Endothelial cell of umbilical vein (primary cell): Measurements from ENCODE around the gene RALGPS1. TPM values are rescaled to one million over a fixed set of nuclear protein-coding genes. Genes with fewer than 3 reads are reported as not detected.

Source experiments
- BruUV-seq: library from RNA; stranded (reverse); fragments of 400-500 nt; replicated peaks from 2 replicates; lab custom pipeline; 2021; lab: Mats Ljungman, UMichigan
- CTCF ChIA-PET: fragments of 300-600, 350-600 bp; sonication (Branson Sonifier 250); formaldehyde crosslinking; loops from one replicate; lab custom pipeline; 2021; ENCODE audit warnings: antibody characterized with exemption, inconsistent platforms; lab: Charles Lee
- POLR2A ChIA-PET: fragments of 300-600, 350-600 bp; sonication (Branson Sonifier 250); formaldehyde crosslinking; loops from one replicate; lab custom pipeline; 2021; ENCODE audit warnings: antibody characterized with exemption, inconsistent platforms; lab: Charles Lee
- DNase-seq: peaks from one replicate; pipeline ENCODE4 v3.0.0-alpha.2; 2011; ENCODE audit warnings: low read depth, low spot score
- FAIRE-seq: peaks from 2 replicates; lab custom pipeline; 2011; peaks lifted over from hg19 to GRCh38; lab: Jason Lieb, UNC
- H2AFZ ChIP-seq: 2 replicates; pipeline ENCODE4 v1.6.0; 2012; ENCODE audit warnings: low read depth, low read length, control low read depth, inconsistent platforms
- H3K27ac ChIP-seq: 2 replicates; pipeline ENCODE4 v1.5.1; 2011; ENCODE audit warnings: low read depth, mild to moderate bottlenecking, control low read depth, low read length, moderate library complexity; ENCODE audit not compliant: insufficient read depth
- H3K27me3 ChIP-seq, 2 experiments: 2 replicates each; pipeline versions ENCODE4 v1.6.0 to v1.6.1; 2011; ENCODE audit warnings: low read length in 2 of 2, mixed read lengths in 1 of 2; ENCODE audit not compliant: control insufficient read depth in 2 of 2, insufficient read depth in 2 of 2
- H3K36me3 ChIP-seq, 2 experiments: 2 replicates in 1 of 2; 3 replicates in 1 of 2; pipeline ENCODE4 v1.5.1; 2011; ENCODE audit warnings: low read length in 2 of 2, mild to moderate bottlenecking in 1 of 2, moderate library complexity in 1 of 2; ENCODE audit not compliant: control insufficient read depth in 2 of 2, insufficient read depth in 2 of 2; ENCODE audit errors: extremely low read depth in 1 of 2
- H3K4me1 ChIP-seq: 3 replicates; pipeline ENCODE4 v1.5.1; 2011; ENCODE audit warnings: mild to moderate bottlenecking, low read length; ENCODE audit not compliant: control insufficient read depth, insufficient read depth; ENCODE audit errors: extremely low read depth
- H3K4me2 ChIP-seq: 2 replicates; pipeline ENCODE4 v1.6.1; 2011; ENCODE audit warnings: low read length, control low read depth, mixed read lengths; ENCODE audit not compliant: insufficient read depth
- H3K4me3 ChIP-seq, 3 experiments: fragments of 200-600 bp in 1 of 3; sonication (generic), shearing (Covaris generic) in 1 of 3; replicated peaks in 1 of 3; 2 replicates each; pipeline ENCODE4 v1.5.1; 2011 to 2016; ENCODE audit warnings: control low read depth in 3 of 3, low read length in 3 of 3, mild to moderate bottlenecking in 2 of 3, inconsistent platforms in 1 of 3, low read depth in 1 of 3, moderate library complexity in 1 of 3; ENCODE audit not compliant: insufficient read depth in 1 of 3
- H3K79me2 ChIP-seq: 2 replicates; pipeline ENCODE4 v1.6.0; 2012; ENCODE audit warnings: low read length, inconsistent platforms; ENCODE audit not compliant: control insufficient read depth, insufficient read depth
- H3K9ac ChIP-seq: replicated peaks from 2 replicates; pipeline ENCODE3; 2011; ENCODE audit warnings: low read length, control low read depth; ENCODE audit not compliant: insufficient read depth; ENCODE audit errors: extremely low read depth
- H3K9me1 ChIP-seq: replicated peaks from 3 replicates; pipeline ENCODE4 v1.6.0; 2011; ENCODE audit warnings: mild to moderate bottlenecking, low read length; ENCODE audit not compliant: control insufficient read depth, insufficient read depth; ENCODE audit errors: extremely low read depth
- H3K9me3 ChIP-seq: replicated peaks from 2 replicates; pipeline ENCODE4 v1.5.1; 2012; ENCODE audit warnings: low read length, inconsistent platforms; ENCODE audit not compliant: control insufficient read depth, insufficient read depth
- H4K20me1 ChIP-seq: replicated peaks from 2 replicates; pipeline ENCODE3; 2011; ENCODE audit warnings: mild to moderate bottlenecking, low read length; ENCODE audit not compliant: control insufficient read depth, insufficient read depth; ENCODE audit errors: extremely low read depth
- CTCF ChIP-seq, 2 donors: IDR thresholded peaks; 1 replicate in 1 of 2; 2 replicates in 1 of 2; pipeline ENCODE4 v1.5.1; 2011; ENCODE audit warnings: low read length in 2 of 2, mild to moderate bottlenecking in 2 of 2, moderate library complexity in 2 of 2, control low read depth in 1 of 2, inconsistent platforms in 1 of 2, low read depth in 1 of 2; ENCODE audit not compliant: insufficient read depth in 1 of 2; ENCODE audit errors: extremely low read depth in 1 of 2
- EZH2 ChIP-seq: IDR thresholded peaks from 2 replicates; pipeline ENCODE4 v1.6.1; 2012; ENCODE audit warnings: borderline replicate concordance, low read depth, mild to moderate bottlenecking, moderate library complexity, low read length, inconsistent platforms; ENCODE audit not compliant: severe bottlenecking
- FOS ChIP-seq: IDR thresholded peaks from 2 replicates; pipeline ENCODE4 v1.6.1; 2011; ENCODE audit warnings: mild to moderate bottlenecking, low read length, moderate library complexity, borderline replicate concordance; ENCODE audit not compliant: insufficient read depth
- GATA2 ChIP-seq: IDR thresholded peaks from 2 replicates; pipeline ENCODE4 v1.7.0; 2011; ENCODE audit warnings: low read depth, mild to moderate bottlenecking, moderate library complexity, mixed read lengths, low read length; ENCODE audit not compliant: insufficient read length, insufficient read depth
- JUN ChIP-seq: IDR thresholded peaks from 2 replicates; pipeline ENCODE4 v1.6.1; 2011; ENCODE audit warnings: borderline replicate concordance, low read depth; ENCODE audit not compliant: insufficient read length, insufficient read depth
- MAX ChIP-seq: IDR thresholded peaks from 2 replicates; pipeline ENCODE4 v1.6.1; 2011; ENCODE audit not compliant: insufficient read depth, insufficient read length
- MYC ChIP-seq: IDR thresholded peaks from one replicate; pipeline ENCODE4 v1.6.1; 2011; ENCODE audit warnings: mild to moderate bottlenecking, low read depth, low read length
- POLR2A ChIP-seq: IDR thresholded peaks from 2 replicates; pipeline ENCODE4 v1.6.1; 2012; ENCODE audit warnings: low read depth, mild to moderate bottlenecking, control low read depth, low read length
- POLR2AphosphoS5 ChIP-seq: IDR thresholded peaks from 2 replicates; pipeline ENCODE4 v1.6.1; 2012; ENCODE audit warnings: low read depth, mild to moderate bottlenecking, control low read depth, low read length, moderate library complexity; ENCODE audit not compliant: insufficient read depth
- dilution Hi-C: fragments of 300-500 bp; cut with MboI; formaldehyde crosslinking; loops from one replicate; pipeline ENCODE4 v1.15.0; 2019; ENCODE audit warnings: low sequenced_read_pairs; ENCODE audit not compliant: extremely low pct_ligation_motif_present
- intact Hi-C: fragments of 100-400 bp; cut with micrococcal nuclease; formaldehyde crosslinking; loops from one replicate; pipeline ENCODE4 v1.10.0; 2022
- polyA plus RNA-seq, 4 experiments: library from polyadenylated mRNA; depleted of rRNA in 3 of 4; stranded (reverse) in 3 of 4; unstranded in 1 of 4; fragments of >200 nt; gene quantifications; 2 replicates each; pipeline versions ENCODE4 v1.2.1 to v1.2.3, GENCODE V29; 2011 to 2012; ENCODE audit warnings: missing spikeins in 1 of 4
- total RNA-seq: library from RNA; stranded (reverse); gene quantifications from 2 replicates; pipeline ENCODE4 v1.2.3, GENCODE V29; 2021

Gene RALGPS1
- total and polyA plus RNA-seq, 2 donors (not counting 3 experiments of a cell fraction or from before 2014, with no cell fraction given): 3.8 to 5.5 TPM

- Histone ChIP-seq H3K4me2 (no peak overlapping the region), H3K9me3 (no peaks in the 10 kb centered on the region), H3K27ac (no peak overlapping the region), H3K36me3 (no peaks in the 10 kb centered on the region), H3K9me1 (no peaks in the 10 kb centered on the region), H3K4me1 (no peaks in the 10 kb centered on the region), H3K79me2 (no peaks in the 10 kb centered on the region), H3K4me3 (no peak overlapping the region), H4K20me1 (no peaks in the 10 kb centered on the region), H3K9ac (no peak overlapping the region), H3K27me3 (no peaks in the 10 kb centered on the region), H2AFZ (no peak overlapping the region)
- POLR2A ChIA-PET: no interaction called here
- no peak for FAIRE-seq
- intact Hi-C loops (no loop called here), dilution Hi-C loops (no loop called here)
- DNase-seq: no peak
- CTCF ChIA-PET: no interaction called here
- no TSS peak for BruUV-seq
- TF ChIP-seq EZH2 (no peak), JUN (no peak), MYC (no peak)
Observed at GRCh38 chr9:127099664-127100063, 185.1 kb downstream of the RALGPS1 start.

GRCh38 chr9:127102176-127102575, 187.6 kb downstream of the RALGPS1 start:
- dilution Hi-C loops: no loop called here
- no peaks in the 10 kb centered on the region for H3K9me1 ChIP-seq
- TF ChIP-seq MAX: no peak
- no peak for TF ChIP-seq EZH2
- no peak for TF ChIP-seq POLR2A
- no peak for TF ChIP-seq CTCF (IDR thresholded peaks at IDR 0.05; ENCODE audit: extremely low read depth in 1 of 2, insufficient read depth in 1 of 2, low read depth in 1 of 2, low read length in 2 of 2)
- no peak for TF ChIP-seq GATA2
- no peak for TF ChIP-seq JUN
- no peak for TF ChIP-seq FOS
- TF ChIP-seq MYC: no peak
- TF ChIP-seq POLR2AphosphoS5: no peak
- intact Hi-C loops: no loop called here
- no peak overlapping the region for H3K27ac ChIP-seq
- H4K20me1 ChIP-seq: no peaks in the 10 kb centered on the region
- no peaks in the 10 kb centered on the region for H3K79me2 ChIP-seq
- H3K4me1 ChIP-seq: no peaks in the 10 kb centered on the region
- no peak for FAIRE-seq
- H3K9me3 ChIP-seq: no peaks in the 10 kb centered on the region
- POLR2A ChIA-PET: no interaction called here
- no peaks in the 10 kb centered on the region for H3K27me3 ChIP-seq
- peaks cover 0 to 3% of the 10 kb centered on the region in 2 experiments for H3K36me3 ChIP-seq
- no peak for DNase-seq
- H2AFZ ChIP-seq: no peak overlapping the region
- no peak overlapping the region for H3K4me3 ChIP-seq
- BruUV-seq: no TSS peak
- no peak overlapping the region for H3K9ac ChIP-seq
- CTCF ChIA-PET: interaction anchor here (1.0 kb wide), 1 partner anchor 9 kb away, joined by 4 read pairs; no protein-coding TSS in a partner anchor
- no peak overlapping the region for H3K4me2 ChIP-seq
